Heart left ventricle (tissue), 16 donors: ENCODE data around the gene ACTBL2. TPM values are rescaled to one million over a fixed set of nuclear protein-coding genes. Genes with fewer than 3 reads are reported as not detected.
"Not testable (repeated sequence)": the region's sequence is repeated elsewhere in the genome, so short reads cannot be mapped to it uniquely, and the experiment has no call there.

ENCODE experiments used
- ATAC-seq, 4 donors: fragments of 200-7000 bp; cut with Tn5 transposase; one replicate each; pipeline ENCODE4 v1.9.1; 2020 to 2022; ENCODE audit warnings: moderate library complexity in 4 of 4, mild to moderate bottlenecking in 3 of 4, moderate number of reproducible peaks in 1 of 4
- DNase-seq, 5 donors: peaks; one replicate each; pipeline ENCODE4 v3.0.0-alpha.2; 2020
- H3K27ac ChIP-seq, 12 donors: fragments of 200-600 bp; sonication (generic) in 4 of 12; one replicate each; pipeline versions ENCODE4 v1.5.0 to v1.8.0; 2016 to 2022; ENCODE audit warnings: mild to moderate bottlenecking in 2 of 12
- H3K27me3 ChIP-seq, 9 donors: fragments of 200-600 bp; sonication (generic) in 2 of 9; one replicate each; pipeline versions ENCODE4 v1.5.1 to v1.8.0; 2016 to 2022; ENCODE audit warnings: mild to moderate bottlenecking in 3 of 9
- H3K36me3 ChIP-seq, 9 donors: fragments of 200-600 bp; sonication (generic) in 2 of 9; one replicate each; pipeline versions ENCODE4 v1.5.0 to v1.8.0; 2018 to 2022; ENCODE audit warnings: mild to moderate bottlenecking in 2 of 9
- H3K4me1 ChIP-seq, 12 donors: fragments of 200-600 bp; sonication (generic) in 4 of 12; one replicate each; pipeline versions ENCODE4 v1.5.0 to v1.8.0; 2016 to 2022; ENCODE audit warnings: mild to moderate bottlenecking in 3 of 12
- H3K4me3 ChIP-seq, 12 donors: fragments of 200-600 bp; sonication (generic) in 4 of 12; one replicate each; pipeline versions ENCODE4 v1.5.0 to v1.8.0; 2017 to 2022; ENCODE audit warnings: mild to moderate bottlenecking in 9 of 12, moderate library complexity in 4 of 12
- H3K9me3 ChIP-seq, 12 donors: fragments of 200-600 bp; sonication (generic) in 4 of 12; one replicate each; pipeline versions ENCODE4 v1.5.0 to v1.8.0; 2016 to 2022; ENCODE audit warnings: mild to moderate bottlenecking in 1 of 12
- POLR2A ChIP-seq, 2 donors: fragments of 450-650 bp; IDR thresholded peaks; one replicate each; pipeline ENCODE4 v1.6.1; 2017; ENCODE audit warnings: antibody characterized with exemption in 2 of 2, mild to moderate bottlenecking in 2 of 2, moderate library complexity in 2 of 2
- WGBS, 4 donors: extraction: QIAGEN DNeasy Blood & Tissue Kit in 2 of 4; methylation state at CpG; one replicate each; pipeline versions ENCODE4 v1.1.5 to v1.1.7; 2013 to 2018; 5-methylcytosine and 5-hydroxymethylcytosine counted together
- intact Hi-C, 10 donors: fragments of 100-400 bp; cut with DNase I; formaldehyde crosslinking; loops; one replicate each; pipeline versions ENCODE4 v1.11.1 to v1.14.2; 2022
- polyA plus RNA-seq, 2 donors: library from polyadenylated mRNA; stranded (reverse); fragments of 200-250 nt; gene quantifications; one replicate each; pipeline ENCODE4 v1.2.3, GENCODE V29; 2013
- total RNA-seq, 9 donors: library from RNA; depleted of rRNA in 2 of 9; stranded (reverse); fragments of >200 nt in 2 of 9; fragmentation: NEBNext Ultra II Directional in 3 of 9; extraction: Animal tissue kit (Norgen Biotek cat#: 25700) in 3 of 9; gene quantifications; one replicate each; pipeline versions ENCODE4 v1.1.0 to v1.2.4, GENCODE V29; 2016 to 2023
- TF ChIP-seq, protein P1 (sequence below), 12 donors: fragments of 200-600 bp; sonication (generic) in 4 of 12; IDR thresholded peaks; one replicate each; pipeline versions ENCODE4 v1.5.0 to v1.8.0; 2018 to 2022; ENCODE audit warnings: antibody characterized with exemption in 12 of 12, mild to moderate bottlenecking in 5 of 12
- donor health status: ischemic (EF 13 %, LVEDD 7.1; RV severe dilation, severe dysfunction).
- donor health status: healthy with polysubstance abuse.
- donor health status: DM: no; HTN: yes; CAD: no.
- donor health status: DM: no; HTN: no; CAD: no.
- donor health status: ischemic (EF 25% LVEDD 6.9; RV normal size, moderate dysfunction).
- donor health status: ischemic (EF 25% LVEDD 5.7; RV mildly dilated, moderate dysfunction).
- donor health status: healthy.
- donor health status: DM: yes; HTN: yes; CAD: no.
- donor health status: ischemic (EF 35%, LVEDD 5.7; RV mildly dilated, moderate dysfunction).
- donor health status: nonischemic (EF 11% LVEDD 7.7; RV severe dilation, severe dysfunction).
- donor health status: DM: yes; HTN: yes; CAD: no.
- donor health status: PGD.
- donor health status: ischemic (EF 29% LVEDD 5.4; RV normal size, mild dysfunction).
- donor health status: nonischemic (EF 23%, LVEDD 6.1; RV moderate dilation, normal function).

Gene ACTBL2
- total and polyA plus RNA-seq, 11 donors = 0.09 TPM; not detected in 10

DNA sequence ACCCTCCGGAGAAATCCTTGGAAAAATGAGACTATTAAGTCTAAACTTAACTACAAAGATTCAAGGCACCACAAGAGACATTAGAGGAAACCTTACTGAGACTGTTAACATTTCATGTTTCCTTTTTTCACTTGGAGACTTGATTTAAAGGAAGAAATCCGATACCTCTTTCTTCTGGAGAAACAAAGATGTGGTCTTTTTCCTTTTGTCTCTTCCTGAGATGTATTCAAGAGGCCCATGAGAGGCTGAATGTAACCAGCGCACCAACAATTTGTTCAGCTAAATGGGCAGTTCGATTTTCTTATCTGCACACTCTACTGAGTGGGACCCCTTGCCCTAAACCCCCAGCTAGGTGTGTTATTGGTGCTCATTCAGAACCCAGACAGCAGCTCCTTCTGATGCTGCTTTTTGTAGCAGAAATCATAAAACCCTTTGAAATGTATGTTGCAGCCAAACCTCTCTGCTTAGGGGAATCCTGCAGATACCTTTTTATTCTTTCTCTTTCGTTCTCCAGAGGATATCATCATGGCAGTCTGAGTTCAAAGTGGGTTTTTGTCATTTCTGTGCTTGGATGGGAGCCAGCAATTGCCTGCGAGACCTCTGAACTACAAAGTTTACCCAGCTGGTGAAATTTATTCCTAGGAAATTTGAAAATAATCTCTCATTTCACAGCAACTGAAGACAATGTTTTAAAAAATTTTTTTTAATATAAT is 41.9 kb upstream of the ACTBL2 start:
- TF ChIP-seq, protein P1, sequence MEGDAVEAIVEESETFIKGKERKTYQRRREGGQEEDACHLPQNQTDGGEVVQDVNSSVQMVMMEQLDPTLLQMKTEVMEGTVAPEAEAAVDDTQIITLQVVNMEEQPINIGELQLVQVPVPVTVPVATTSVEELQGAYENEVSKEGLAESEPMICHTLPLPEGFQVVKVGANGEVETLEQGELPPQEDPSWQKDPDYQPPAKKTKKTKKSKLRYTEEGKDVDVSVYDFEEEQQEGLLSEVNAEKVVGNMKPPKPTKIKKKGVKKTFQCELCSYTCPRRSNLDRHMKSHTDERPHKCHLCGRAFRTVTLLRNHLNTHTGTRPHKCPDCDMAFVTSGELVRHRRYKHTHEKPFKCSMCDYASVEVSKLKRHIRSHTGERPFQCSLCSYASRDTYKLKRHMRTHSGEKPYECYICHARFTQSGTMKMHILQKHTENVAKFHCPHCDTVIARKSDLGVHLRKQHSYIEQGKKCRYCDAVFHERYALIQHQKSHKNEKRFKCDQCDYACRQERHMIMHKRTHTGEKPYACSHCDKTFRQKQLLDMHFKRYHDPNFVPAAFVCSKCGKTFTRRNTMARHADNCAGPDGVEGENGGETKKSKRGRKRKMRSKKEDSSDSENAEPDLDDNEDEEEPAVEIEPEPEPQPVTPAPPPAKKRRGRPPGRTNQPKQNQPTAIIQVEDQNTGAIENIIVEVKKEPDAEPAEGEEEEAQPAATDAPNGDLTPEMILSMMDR (IDR thresholded peaks at IDR 0.05) = no peak
- TF ChIP-seq POLR2A (IDR thresholded peaks at IDR 0.05) = no peak
- no peak for DNase-seq
- Histone ChIP-seq H3K4me1 (no peaks in the 10 kb centered on the region), H3K27ac (no peak overlapping the region), H3K4me3 (no peak overlapping the region), H3K27me3 (no peaks in the 10 kb centered on the region), H3K9me3 (peaks cover 0 to 11% (median 0%) of the 10 kb centered on the region in 12 donors), H3K36me3 (no peaks in the 10 kb centered on the region)
- no peak for ATAC-seq
- intact Hi-C loops = no loop called here
- 68 to 72% (median 69%) methylated on average over 6 of the region's 6 CpGs for WGBS, 4 donors

DNA sequence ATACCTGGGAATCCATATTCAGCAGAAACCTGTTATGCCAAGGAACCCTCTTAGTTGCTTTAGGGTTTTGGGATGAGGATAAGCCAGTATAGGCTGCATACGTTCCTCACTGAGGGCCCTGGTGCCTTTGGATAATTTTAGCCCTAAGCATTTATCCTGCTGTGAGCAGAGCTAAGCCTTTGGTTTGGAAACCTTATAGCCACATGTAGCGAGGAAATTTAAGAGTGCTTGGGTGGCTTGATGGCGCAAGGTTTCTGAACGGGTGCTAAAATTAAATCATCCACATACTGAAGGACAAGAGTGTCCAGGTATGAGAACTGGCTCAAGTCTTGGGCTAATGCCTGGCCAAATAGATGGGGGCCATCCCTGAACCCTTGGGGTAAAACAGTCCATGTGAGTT is 39.9 kb upstream of the ACTBL2 start:
- WGBS, 4 donors = 96 to 100% (median 98%) methylated on average over 3 to 4 of the region's 4 CpGs
- H3K27me3 ChIP-seq, intact Hi-C loops, ATAC-seq, DNase-seq, H3K36me3 ChIP-seq, H3K27ac ChIP-seq, H3K4me1 ChIP-seq, H3K4me3 ChIP-seq: not testable (repeated sequence)
- peaks cover 0 to 13% (median 0%) of the 10 kb centered on the region in 12 donors for H3K9me3 ChIP-seq

DNA sequence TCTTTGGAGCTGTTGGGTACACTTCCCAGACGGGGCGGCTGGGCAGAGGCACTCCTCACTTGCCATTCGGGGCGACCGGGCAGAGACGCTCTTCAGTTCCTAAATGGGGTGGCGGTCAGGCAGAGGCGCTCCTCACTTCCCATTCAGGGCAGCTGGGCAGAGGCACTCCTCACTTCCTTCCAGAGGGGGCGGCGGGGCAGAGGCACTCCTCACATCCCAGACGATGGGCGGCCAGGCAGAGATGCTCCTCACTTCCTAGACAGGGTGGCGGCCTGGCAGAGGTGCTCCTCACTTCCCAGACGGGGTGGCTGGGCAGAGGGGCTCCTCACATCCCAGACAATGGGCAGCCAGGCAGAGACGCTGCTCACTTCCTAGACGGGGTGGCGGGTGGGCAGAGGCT is 35.8 kb upstream of the ACTBL2 start:
- H3K4me3 ChIP-seq, H3K27ac ChIP-seq, DNase-seq, H3K4me1 ChIP-seq, H3K36me3 ChIP-seq, intact Hi-C loops, ATAC-seq, H3K27me3 ChIP-seq: not testable (repeated sequence)
- 86 to 95% (median 94%) methylated on average over 9 to 17 of the region's 17 CpGs for WGBS, 4 donors
- H3K9me3 ChIP-seq = peaks cover 0 to 13% (median 0%) of the 10 kb centered on the region in 12 donors

DNA sequence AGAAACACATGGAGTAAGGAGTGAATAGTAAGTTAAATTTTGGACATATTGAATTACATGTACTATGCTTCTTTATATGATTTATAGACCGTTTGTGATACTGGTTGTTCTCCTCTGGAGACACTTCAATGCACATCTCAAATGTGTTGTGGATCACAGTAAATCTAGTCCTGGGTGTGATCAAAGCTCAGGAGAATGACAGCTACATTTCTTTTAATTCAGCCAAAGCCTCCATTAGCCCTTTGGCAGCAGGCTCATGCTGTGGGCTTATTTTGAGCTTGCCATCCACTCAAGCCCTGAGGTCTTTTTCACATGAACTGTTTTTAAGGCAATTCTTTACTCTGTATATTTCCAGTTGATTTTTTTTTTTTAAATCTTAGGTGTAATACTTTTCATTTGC is 34.6 kb upstream of the ACTBL2 start:
- H3K4me1 ChIP-seq = no peaks in the 10 kb centered on the region
- no peak for DNase-seq
- peaks cover 0 to 13% (median 0%) of the 10 kb centered on the region in 12 donors for H3K9me3 ChIP-seq
- H3K27ac ChIP-seq = no peak overlapping the region
- H3K4me3 ChIP-seq = no peak overlapping the region
- TF ChIP-seq, protein P1 (IDR thresholded peaks at IDR 0.05) = no peak
- no peak for TF ChIP-seq POLR2A (IDR thresholded peaks at IDR 0.05)
- WGBS, 4 donors = 82 to 96% (median 91%) methylated on average over 1 of the region's 1 CpG
- no peak for ATAC-seq
- intact Hi-C loops = no loop called here
- no peaks in the 10 kb centered on the region for H3K36me3 ChIP-seq
- no peaks in the 10 kb centered on the region for H3K27me3 ChIP-seq

DNA sequence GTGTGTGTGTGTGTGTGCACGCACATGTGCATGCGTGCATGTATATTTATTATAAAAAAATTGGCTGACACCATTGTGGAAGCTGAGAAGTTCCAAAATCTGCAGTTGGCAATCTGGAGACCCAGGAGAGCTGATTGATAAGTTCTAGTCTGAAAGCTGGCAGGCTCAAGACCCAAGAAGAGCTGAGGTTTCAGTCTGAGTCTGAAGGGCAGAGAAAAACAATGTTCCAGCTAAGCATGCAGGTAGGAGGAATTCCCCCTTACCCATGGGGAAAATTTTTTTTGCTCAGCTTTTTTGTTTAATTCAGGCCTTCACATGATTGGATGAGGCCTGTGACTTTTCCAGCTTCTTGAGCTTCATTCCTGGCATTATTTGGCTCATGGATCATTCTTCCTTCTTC is 31.2 kb upstream of the ACTBL2 start:
- Histone ChIP-seq H3K36me3 (no peaks in the 10 kb centered on the region), H3K27me3 (no peaks in the 10 kb centered on the region), H3K4me3 (no peak overlapping the region), H3K9me3 (no peaks in the 10 kb centered on the region), H3K27ac (no peak overlapping the region), H3K4me1 (no peaks in the 10 kb centered on the region)
- DNase-seq (no peak), ATAC-seq (no peak)
- TF ChIP-seq, protein P1 (IDR thresholded peaks at IDR 0.05) = no peak
- TF ChIP-seq POLR2A (IDR thresholded peaks at IDR 0.05) = no peak
- 94 to 97% (median 97%) methylated on average over 2 of the region's 2 CpGs for WGBS, 4 donors
- intact Hi-C loops = no loop called here
